ENCODE results near the gene NADK2. TPM values are rescaled to one million over a fixed set of nuclear protein-coding genes. Genes with fewer than 3 reads are reported as not detected.

Gene NADK2
- total and polyA plus RNA-seq, 2 donors (not counting 3 experiments of a cell fraction or from before 2014, with no cell fraction given), result 4.0 to 20.3 TPM

DNA sequence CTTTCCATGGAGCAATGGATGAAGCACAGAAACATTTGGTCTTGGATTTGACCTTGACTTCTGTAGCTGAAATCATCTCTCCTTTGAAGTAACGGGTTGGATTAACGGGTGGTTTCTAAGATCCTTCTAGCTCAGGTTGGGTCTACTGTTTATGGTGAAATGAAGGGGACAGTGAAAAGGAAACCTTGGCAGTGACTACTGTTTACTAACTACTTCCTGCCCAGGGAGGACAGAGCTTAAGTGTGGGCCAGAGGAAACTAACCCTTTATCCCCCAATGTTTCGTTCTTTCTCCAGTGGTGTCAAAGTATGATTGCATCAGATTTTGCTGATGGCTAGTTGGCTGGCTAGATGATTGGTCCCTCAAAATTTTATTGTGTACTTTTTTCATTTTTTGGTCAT is 67.6 kb downstream of the NADK2 start:
- Histone ChIP-seq H2AFZ (ENCODE audit: low read depth, low read length) (no peak overlapping the region), H3K27ac (ENCODE audit: insufficient read depth, low read depth, low read length) (no peak overlapping the region), H3K9me3 (replicated peaks; ENCODE audit: control insufficient read depth, insufficient read depth, low read length) (no peaks in the 10 kb centered on the region), H3K79me2 (ENCODE audit: control insufficient read depth, insufficient read depth, low read length) (no peaks in the 10 kb centered on the region), H3K9ac (replicated peaks; ENCODE audit: extremely low read depth, insufficient read depth, low read length) (no peak overlapping the region), H3K4me2 (ENCODE audit: insufficient read depth, low read length) (no peak overlapping the region), H4K20me1 (replicated peaks; ENCODE audit: control insufficient read depth, extremely low read depth, insufficient read depth, low read length) (no peaks in the 10 kb centered on the region), H3K36me3 (ENCODE audit: control insufficient read depth in 2 of 2, extremely low read depth in 1 of 2, insufficient read depth in 2 of 2, low read length in 2 of 2) (peaks cover 4 to 15% of the 10 kb centered on the region in 2 experiments), H3K4me3 (replicated peaks in 1 of 3; ENCODE audit: insufficient read depth in 1 of 3, low read depth in 1 of 3, low read length in 3 of 3) (no peak overlapping the region), H3K4me1 (ENCODE audit: control insufficient read depth, extremely low read depth, insufficient read depth, low read length) (no peaks in the 10 kb centered on the region), H3K9me1 (replicated peaks; ENCODE audit: control insufficient read depth, extremely low read depth, insufficient read depth, low read length) (no peaks in the 10 kb centered on the region), H3K27me3 (ENCODE audit: control insufficient read depth in 2 of 2, insufficient read depth in 2 of 2, low read length in 2 of 2) (no peaks in the 10 kb centered on the region)
- ChIA-PET CTCF (no interaction called here), POLR2A (no interaction called here)
- intact Hi-C loops (cut with micrococcal nuclease), result loop anchor here (10.0 kb wide), 1 partner anchor 221 kb away; no protein-coding TSS in a partner anchor
- DNase-seq (ENCODE audit: low read depth, low spot score), result no peak
- dilution Hi-C loops (cut with MboI; ENCODE audit: extremely low pct_ligation_motif_present, low sequenced_read_pairs), result no loop called here
- BruUV-seq (replicated peaks), result no TSS peak
- TF ChIP-seq, protein P1, sequence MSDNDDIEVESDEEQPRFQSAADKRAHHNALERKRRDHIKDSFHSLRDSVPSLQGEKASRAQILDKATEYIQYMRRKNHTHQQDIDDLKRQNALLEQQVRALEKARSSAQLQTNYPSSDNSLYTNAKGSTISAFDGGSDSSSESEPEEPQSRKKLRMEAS (IDR thresholded peaks at IDR 0.05; ENCODE audit: insufficient read depth, insufficient read length), result no peak
- TF ChIP-seq FOS (IDR thresholded peaks at IDR 0.05; ENCODE audit: borderline replicate concordance, insufficient read depth, low read length) (no peak), GATA2 (IDR thresholded peaks at IDR 0.05; ENCODE audit: insufficient read depth, insufficient read length, low read depth, low read length) (no peak), MYC (IDR thresholded peaks at IDR 0.05; ENCODE audit: low read depth, low read length) (no peak)
- no peak for FAIRE-seq

DNA sequence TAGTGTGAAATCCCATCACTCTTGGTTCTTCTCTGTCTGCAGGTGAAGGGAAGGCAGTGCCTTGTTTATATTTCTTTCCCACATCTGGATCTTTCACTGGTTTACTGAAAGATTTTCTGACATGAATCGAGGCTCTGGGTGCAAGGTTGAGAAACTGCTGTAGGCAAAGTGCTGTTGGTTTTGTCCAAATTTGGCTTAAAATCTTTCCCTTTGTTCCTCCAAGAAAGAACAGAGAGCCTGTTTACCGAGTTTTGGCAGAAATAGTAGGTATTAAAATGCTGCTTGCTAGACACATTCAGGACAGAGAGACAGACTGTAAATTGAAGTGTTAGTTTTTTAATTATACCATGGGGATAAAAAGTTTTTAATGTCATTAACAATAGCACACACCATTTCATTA is 68.3 kb downstream of the NADK2 start:
- Histone ChIP-seq H3K4me3 (replicated peaks in 1 of 3; ENCODE audit: insufficient read depth in 1 of 3, low read depth in 1 of 3, low read length in 3 of 3) (no peak overlapping the region), H3K4me2 (ENCODE audit: insufficient read depth, low read length) (no peak overlapping the region), H3K27ac (ENCODE audit: insufficient read depth, low read depth, low read length) (no peak overlapping the region), H3K9me3 (replicated peaks; ENCODE audit: control insufficient read depth, insufficient read depth, low read length) (no peaks in the 10 kb centered on the region), H3K27me3 (ENCODE audit: control insufficient read depth in 2 of 2, insufficient read depth in 2 of 2, low read length in 2 of 2) (no peaks in the 10 kb centered on the region), H3K9ac (replicated peaks; ENCODE audit: extremely low read depth, insufficient read depth, low read length) (no peak overlapping the region), H3K79me2 (ENCODE audit: control insufficient read depth, insufficient read depth, low read length) (no peaks in the 10 kb centered on the region), H2AFZ (ENCODE audit: low read depth, low read length) (no peak overlapping the region), H3K36me3 (ENCODE audit: control insufficient read depth in 2 of 2, extremely low read depth in 1 of 2, insufficient read depth in 2 of 2, low read length in 2 of 2) (peaks cover 4 to 15% of the 10 kb centered on the region in 2 experiments), H3K4me1 (ENCODE audit: control insufficient read depth, extremely low read depth, insufficient read depth, low read length) (no peaks in the 10 kb centered on the region), H3K9me1 (replicated peaks; ENCODE audit: control insufficient read depth, extremely low read depth, insufficient read depth, low read length) (no peaks in the 10 kb centered on the region), H4K20me1 (replicated peaks; ENCODE audit: control insufficient read depth, extremely low read depth, insufficient read depth, low read length) (no peaks in the 10 kb centered on the region)
- dilution Hi-C loops (cut with MboI; ENCODE audit: extremely low pct_ligation_motif_present, low sequenced_read_pairs) (no loop called here), intact Hi-C loops (cut with micrococcal nuclease) (loop anchor here (10.0 kb wide), 1 partner anchor 221 kb away; no protein-coding TSS in a partner anchor)
- TF ChIP-seq MYC (IDR thresholded peaks at IDR 0.05; ENCODE audit: low read depth, low read length), result no peak
- TF ChIP-seq FOS (IDR thresholded peaks at IDR 0.05; ENCODE audit: borderline replicate concordance, insufficient read depth, low read length), result no peak
- TF ChIP-seq GATA2 (IDR thresholded peaks at IDR 0.05; ENCODE audit: insufficient read depth, insufficient read length, low read depth, low read length), result no peak
- BruUV-seq (replicated peaks), result no TSS peak
- CTCF ChIA-PET, result no interaction called here
- DNase-seq (ENCODE audit: low read depth, low spot score), result no peak
- POLR2A ChIA-PET, result no interaction called here
- no peak for FAIRE-seq

Measured in endothelial cell of umbilical vein (primary cell).